ENCODE measurements around the gene SH3PXD2A. TPM values are rescaled to one million over a fixed set of nuclear protein-coding genes. Genes with fewer than 3 reads are reported as not detected.
"Not testable (repeated sequence)": the region's sequence is repeated elsewhere in the genome, so short reads cannot be mapped to it uniquely, and the experiment has no call there.

Gene SH3PXD2A
- total RNA-seq, 1 experiment from 2014 or later: 6.3 TPM

- no peaks in the 10 kb centered on the region for H3K9me3 ChIP-seq
- ChIA-PET POLR2A (interaction anchor here (0.6 kb wide), 1 partner anchor 818 kb away, joined by 8 read pairs; no protein-coding TSS in a partner anchor), CTCF (no interaction called here)
- Mint-ChIP-seq H3K9me3 (ENCODE audit: unreplicated experiment) (no peaks in the 10 kb centered on the region), H3K4me3 (ENCODE audit: unreplicated experiment) (no peak overlapping the region), H3K36me3 (ENCODE audit: insufficient read depth, unreplicated experiment) (no peaks in the 10 kb centered on the region), H3K27ac (ENCODE audit: unreplicated experiment) (no peak overlapping the region), H3K4me1 (ENCODE audit: low read depth, unreplicated experiment) (no peaks in the 10 kb centered on the region), H3K27me3 (ENCODE audit: insufficient read depth, unreplicated experiment) (no peaks in the 10 kb centered on the region)
- no peaks in the 10 kb centered on the region for H3K27me3 ChIP-seq (replicated peaks; ENCODE audit: control insufficient read depth, insufficient read depth, low read length)
- intact Hi-C loops (cut with micrococcal nuclease; ENCODE audit: unreplicated experiment): no loop called here
- BruUV-seq (replicated peaks): no TSS peak
- TF ChIP-seq, protein P1, sequence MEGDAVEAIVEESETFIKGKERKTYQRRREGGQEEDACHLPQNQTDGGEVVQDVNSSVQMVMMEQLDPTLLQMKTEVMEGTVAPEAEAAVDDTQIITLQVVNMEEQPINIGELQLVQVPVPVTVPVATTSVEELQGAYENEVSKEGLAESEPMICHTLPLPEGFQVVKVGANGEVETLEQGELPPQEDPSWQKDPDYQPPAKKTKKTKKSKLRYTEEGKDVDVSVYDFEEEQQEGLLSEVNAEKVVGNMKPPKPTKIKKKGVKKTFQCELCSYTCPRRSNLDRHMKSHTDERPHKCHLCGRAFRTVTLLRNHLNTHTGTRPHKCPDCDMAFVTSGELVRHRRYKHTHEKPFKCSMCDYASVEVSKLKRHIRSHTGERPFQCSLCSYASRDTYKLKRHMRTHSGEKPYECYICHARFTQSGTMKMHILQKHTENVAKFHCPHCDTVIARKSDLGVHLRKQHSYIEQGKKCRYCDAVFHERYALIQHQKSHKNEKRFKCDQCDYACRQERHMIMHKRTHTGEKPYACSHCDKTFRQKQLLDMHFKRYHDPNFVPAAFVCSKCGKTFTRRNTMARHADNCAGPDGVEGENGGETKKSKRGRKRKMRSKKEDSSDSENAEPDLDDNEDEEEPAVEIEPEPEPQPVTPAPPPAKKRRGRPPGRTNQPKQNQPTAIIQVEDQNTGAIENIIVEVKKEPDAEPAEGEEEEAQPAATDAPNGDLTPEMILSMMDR (IDR thresholded peaks at IDR 0.05; ENCODE audit: insufficient read depth in 1 of 2, low read depth in 1 of 2, low read length in 1 of 2, severe bottlenecking in 1 of 2, unreplicated experiment in 1 of 2): no peak
- DNase-seq: no peak
- no peaks in the 10 kb centered on the region for H3K36me3 ChIP-seq (ENCODE audit: control insufficient read depth, insufficient read depth, low read length)
- H3K4me1 ChIP-seq: no peaks in the 10 kb centered on the region
- no peak overlapping the region for H3K4me3 ChIP-seq (ENCODE audit: low read depth, low read length)
These were observed 218.9 kb downstream of the SH3PXD2A start for GRCh38 chr10:103636492-103636891.

GRCh38 chr10:103635580-103635979 is 219.8 kb downstream of the SH3PXD2A start:
- DNase-seq: no peak
- POLR2A ChIA-PET: no interaction called here
- Mint-ChIP-seq H3K4me1 (ENCODE audit: low read depth, unreplicated experiment) (no peaks in the 10 kb centered on the region), H3K36me3 (ENCODE audit: insufficient read depth, unreplicated experiment) (no peaks in the 10 kb centered on the region), H3K27me3 (ENCODE audit: insufficient read depth, unreplicated experiment) (no peaks in the 10 kb centered on the region), H3K9me3 (ENCODE audit: unreplicated experiment) (no peaks in the 10 kb centered on the region), H3K4me3 (ENCODE audit: unreplicated experiment) (no peak overlapping the region), H3K27ac (ENCODE audit: unreplicated experiment) (no peak overlapping the region)
- Histone ChIP-seq H3K27me3 (replicated peaks; ENCODE audit: control insufficient read depth, insufficient read depth, low read length) (no peaks in the 10 kb centered on the region), H3K9me3 (no peaks in the 10 kb centered on the region), H3K4me1 (no peaks in the 10 kb centered on the region), H3K4me3 (ENCODE audit: low read depth, low read length) (no peak overlapping the region), H3K36me3 (ENCODE audit: control insufficient read depth, insufficient read depth, low read length) (no peaks in the 10 kb centered on the region)
- CTCF ChIA-PET: no interaction called here
- intact Hi-C loops (cut with micrococcal nuclease; ENCODE audit: unreplicated experiment): no loop called here
- no TSS peak for BruUV-seq (replicated peaks)
- TF ChIP-seq, protein P1 (IDR thresholded peaks at IDR 0.05; ENCODE audit: insufficient read depth in 1 of 2, low read depth in 1 of 2, low read length in 1 of 2, severe bottlenecking in 1 of 2, unreplicated experiment in 1 of 2): no peak

- H3K4me1 Mint-ChIP-seq (ENCODE audit: low read depth, unreplicated experiment): no peaks in the 10 kb centered on the region
- Histone ChIP-seq H3K36me3 (ENCODE audit: control insufficient read depth, insufficient read depth, low read length) (no peaks in the 10 kb centered on the region), H3K9me3 (no peaks in the 10 kb centered on the region), H3K4me1 (no peaks in the 10 kb centered on the region), H3K27me3 (replicated peaks; ENCODE audit: control insufficient read depth, insufficient read depth, low read length) (no peaks in the 10 kb centered on the region), H3K4me3 (ENCODE audit: low read depth, low read length) (no peak overlapping the region)
- H3K4me3 Mint-ChIP-seq (ENCODE audit: unreplicated experiment): no peak overlapping the region
- CTCF ChIA-PET: no interaction called here
- H3K27me3 Mint-ChIP-seq (ENCODE audit: insufficient read depth, unreplicated experiment): no peaks in the 10 kb centered on the region
- H3K27ac Mint-ChIP-seq (ENCODE audit: unreplicated experiment): no peak overlapping the region
- H3K36me3 Mint-ChIP-seq (ENCODE audit: insufficient read depth, unreplicated experiment): no peaks in the 10 kb centered on the region
- POLR2A ChIA-PET: no interaction called here
- no peak for DNase-seq
- no TSS peak for BruUV-seq (replicated peaks)
- TF ChIP-seq, protein P1 (IDR thresholded peaks at IDR 0.05; ENCODE audit: insufficient read depth in 1 of 2, low read depth in 1 of 2, low read length in 1 of 2, severe bottlenecking in 1 of 2, unreplicated experiment in 1 of 2): no peak
- H3K9me3 Mint-ChIP-seq (ENCODE audit: unreplicated experiment): no peaks in the 10 kb centered on the region
- intact Hi-C loops (cut with micrococcal nuclease; ENCODE audit: unreplicated experiment): no loop called here
These were observed 221.5 kb downstream of the SH3PXD2A start for GRCh38 chr10:103633846-103634245.

GRCh38 chr10:103632871-103633270 is 222.5 kb downstream of the SH3PXD2A start:
- H3K4me3 ChIP-seq (ENCODE audit: low read depth, low read length); H3K9me3 ChIP-seq; CTCF ChIA-PET; DNase-seq; BruUV-seq (replicated peaks); H3K4me1 Mint-ChIP-seq (ENCODE audit: low read depth, unreplicated experiment); intact Hi-C loops (cut with micrococcal nuclease; ENCODE audit: unreplicated experiment); H3K4me3 Mint-ChIP-seq (ENCODE audit: unreplicated experiment); H3K27me3 ChIP-seq (replicated peaks; ENCODE audit: control insufficient read depth, insufficient read depth, low read length); H3K36me3 ChIP-seq (ENCODE audit: control insufficient read depth, insufficient read depth, low read length); H3K9me3 Mint-ChIP-seq (ENCODE audit: unreplicated experiment); H3K27me3 Mint-ChIP-seq (ENCODE audit: insufficient read depth, unreplicated experiment); H3K36me3 Mint-ChIP-seq (ENCODE audit: insufficient read depth, unreplicated experiment); H3K4me1 ChIP-seq; POLR2A ChIA-PET; H3K27ac Mint-ChIP-seq (ENCODE audit: unreplicated experiment): not testable (repeated sequence)

Measured in Caco-2 (cell line).